DND-41 (cell line): ENCODE data around the gene COL19A1.

ENCODE experiments used
- ATAC-seq: fragments of 200-7000 bp; cut with Tn5 transposase; 3 replicates; pipeline ENCODE4 v1.9.1; 2021; ENCODE audit warnings: low read depth; ENCODE audit not compliant: insufficient read depth
- DNase-seq: peaks from one replicate; pipeline ENCODE4 v3.0.0-alpha.2; 2020
- H2AFZ ChIP-seq: 2 replicates; pipeline ENCODE4 v1.6.0; 2012; ENCODE audit warnings: low read depth, low read length
- H3K27ac ChIP-seq: 2 replicates; pipeline ENCODE4 v1.5.1; 2012; ENCODE audit warnings: low read length, inconsistent platforms
- H3K27me3 ChIP-seq: fragments of 200-600 bp; sonication (generic); 2 replicates; pipeline ENCODE4 v1.6.0; 2012; ENCODE audit warnings: low read length, mild to moderate bottlenecking, inconsistent platforms; ENCODE audit not compliant: insufficient read depth, poor library complexity
- H3K36me3 ChIP-seq: 2 replicates; pipeline ENCODE4 v1.5.1; 2012; ENCODE audit warnings: low read length, inconsistent platforms; ENCODE audit not compliant: insufficient read depth
- H3K4me1 ChIP-seq: 2 replicates; pipeline ENCODE4 v1.5.1; 2012; ENCODE audit warnings: mild to moderate bottlenecking, low read length; ENCODE audit not compliant: insufficient read depth
- H3K4me2 ChIP-seq: 2 replicates; pipeline ENCODE4 v1.6.0; 2012; ENCODE audit warnings: mild to moderate bottlenecking, moderate library complexity, low read length, inconsistent platforms; ENCODE audit not compliant: insufficient read depth
- H3K4me3 ChIP-seq, 2 experiments: fragments of 200-600 bp in 1 of 2; shearing (Covaris generic) in 1 of 2; 2 replicates each; pipeline ENCODE4 v1.5.1; 2012 to 2016; ENCODE audit warnings: inconsistent platforms in 2 of 2, low read length in 2 of 2, mild to moderate bottlenecking in 2 of 2, low read depth in 1 of 2, moderate library complexity in 1 of 2
- H3K79me2 ChIP-seq: 2 replicates; pipeline ENCODE4 v1.6.0; 2012; ENCODE audit warnings: low read length, inconsistent platforms; ENCODE audit not compliant: insufficient read depth
- H3K9ac ChIP-seq: 2 replicates; pipeline ENCODE4 v1.6.0; 2012; ENCODE audit warnings: low read depth, mild to moderate bottlenecking, inconsistent platforms, low read length, moderate library complexity
- H3K9me3 ChIP-seq: 2 replicates; pipeline ENCODE4 v1.5.1; 2012; ENCODE audit warnings: low read length, moderate library complexity, mild to moderate bottlenecking, inconsistent platforms; ENCODE audit not compliant: insufficient read depth, severe bottlenecking
- H4K20me1 ChIP-seq: 2 replicates; pipeline ENCODE4 v1.6.0; 2012; ENCODE audit warnings: low read length; ENCODE audit not compliant: insufficient read depth
- CTCF ChIP-seq: IDR thresholded peaks from 2 replicates; pipeline ENCODE4 v1.5.1; 2012; ENCODE audit warnings: borderline replicate concordance, low read length, moderate library complexity, mild to moderate bottlenecking; ENCODE audit not compliant: poor library complexity, severe bottlenecking; ENCODE audit errors: extremely low read depth
- EZH2 ChIP-seq: IDR thresholded peaks from 3 replicates; pipeline ENCODE4 v1.6.1; 2012; ENCODE audit warnings: borderline replicate concordance, low read depth, mild to moderate bottlenecking, moderate library complexity, low read length, inconsistent platforms; ENCODE audit not compliant: severe bottlenecking

COL19A1 gene

GRCh38 chr6:70172252-70172651, 305.9 kb downstream of the COL19A1 start:
- no peaks in the 10 kb centered on the region for H3K4me1 ChIP-seq
- no peak overlapping the region for H2AFZ ChIP-seq
- H4K20me1 ChIP-seq, result no peaks in the 10 kb centered on the region
- TF ChIP-seq CTCF (no peak), EZH2 (no peak)
- H3K4me3 ChIP-seq, result no peak overlapping the region
- H3K79me2 ChIP-seq, result no peaks in the 10 kb centered on the region
- no peak overlapping the region for H3K27ac ChIP-seq
- no peak overlapping the region for H3K9ac ChIP-seq
- H3K4me2 ChIP-seq, result no peak overlapping the region
- H3K27me3 ChIP-seq, result no peaks in the 10 kb centered on the region
- DNase-seq (no peak), ATAC-seq (no peak)
- no peaks in the 10 kb centered on the region for H3K36me3 ChIP-seq
- no peaks in the 10 kb centered on the region for H3K9me3 ChIP-seq

DNA sequence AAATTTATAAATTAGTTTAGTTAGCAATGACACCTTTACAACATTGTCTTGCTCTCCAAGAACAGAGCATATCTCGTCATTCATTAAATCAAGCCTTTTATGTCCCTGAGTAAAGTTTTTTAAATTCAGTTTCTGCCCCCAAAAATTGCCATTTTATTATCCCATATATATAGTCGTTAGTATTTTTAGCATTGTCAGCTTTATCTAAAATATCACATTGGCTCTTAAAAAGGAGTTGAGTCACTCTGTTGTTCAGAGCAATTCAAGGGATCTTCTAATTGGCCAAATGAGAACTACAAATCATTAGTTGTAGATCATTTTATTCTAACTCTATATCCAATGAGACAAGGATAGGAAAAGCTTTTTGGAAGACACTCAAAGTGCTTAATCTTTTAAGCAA, 309.4 kb downstream of the COL19A1 start:
- no peak for ATAC-seq
- Histone ChIP-seq H3K9ac (no peak overlapping the region), H4K20me1 (no peaks in the 10 kb centered on the region), H3K79me2 (no peaks in the 10 kb centered on the region), H2AFZ (no peak overlapping the region), H3K27ac (no peak overlapping the region), H3K9me3 (no peaks in the 10 kb centered on the region), H3K27me3 (no peaks in the 10 kb centered on the region), H3K4me2 (no peak overlapping the region), H3K36me3 (no peaks in the 10 kb centered on the region), H3K4me3 (no peak overlapping the region), H3K4me1 (no peaks in the 10 kb centered on the region)
- TF ChIP-seq CTCF, result no peak
- DNase-seq, result no peak

- Histone ChIP-seq H3K4me2 (no peak overlapping the region), H2AFZ (no peak overlapping the region), H3K4me3 (no peak overlapping the region), H3K79me2 (no peaks in the 10 kb centered on the region), H3K27me3 (no peaks in the 10 kb centered on the region), H3K9ac (no peak overlapping the region), H3K4me1 (no peaks in the 10 kb centered on the region), H3K9me3 (no peaks in the 10 kb centered on the region), H3K27ac (no peak overlapping the region), H3K36me3 (no peaks in the 10 kb centered on the region), H4K20me1 (no peaks in the 10 kb centered on the region)
- DNase-seq (no peak), ATAC-seq (no peak)
- TF ChIP-seq EZH2 (no peak), CTCF (no peak)
These were observed 310.6 kb downstream of the COL19A1 start for GRCh38 chr6:70176842-70177550.

- Histone ChIP-seq H3K4me3 (no peak overlapping the region), H3K27ac (no peak overlapping the region), H3K79me2 (no peaks in the 10 kb centered on the region), H3K27me3 (no peaks in the 10 kb centered on the region), H3K9me3 (no peaks in the 10 kb centered on the region), H2AFZ (no peak overlapping the region), H3K4me2 (no peak overlapping the region), H3K9ac (no peak overlapping the region), H3K36me3 (no peaks in the 10 kb centered on the region), H3K4me1 (no peaks in the 10 kb centered on the region), H4K20me1 (no peaks in the 10 kb centered on the region)
- TF ChIP-seq CTCF (no peak), EZH2 (no peak)
- ATAC-seq (no peak), DNase-seq (no peak)
These were observed 314.0 kb downstream of the COL19A1 start for GRCh38 chr6:70180183-70180900.
